Left ventricle myocardium inferior (tissue), 1 donor: ENCODE measurements around the gene CAPN5. TPM values are rescaled to one million over a fixed set of nuclear protein-coding genes. Genes with fewer than 3 reads are reported as not detected.

ENCODE experiments used
- DNase-seq: peaks from one replicate; pipeline ENCODE4 v3.0.0-alpha.2; 2020
- H3K27ac ChIP-seq: fragments of 200-600 bp; replicated peaks from 2 replicates; pipeline ENCODE4 v1.8.0; 2021
- H3K27me3 ChIP-seq: fragments of 200-600 bp; 2 replicates; pipeline ENCODE4 v1.8.0; 2021; ENCODE audit warnings: low read depth
- H3K36me3 ChIP-seq: fragments of 200-600 bp; 2 replicates; pipeline ENCODE4 v1.8.0; 2021
- H3K4me1 ChIP-seq: fragments of 200-600 bp; 2 replicates; pipeline ENCODE4 v1.8.0; 2021
- H3K4me3 ChIP-seq: fragments of 200-600 bp; 2 replicates; pipeline ENCODE4 v1.8.0; 2021; ENCODE audit warnings: mild to moderate bottlenecking, moderate library complexity
- H3K9me3 ChIP-seq: fragments of 200-600 bp; replicated peaks from 2 replicates; pipeline ENCODE4 v1.8.0; 2021
- intact Hi-C: fragments of 100-400 bp; cut with micrococcal nuclease; formaldehyde crosslinking; loops from one replicate; pipeline ENCODE4 v1.11.0; 2022
- total RNA-seq: library from RNA; stranded (reverse); fragmentation: NEBNext Ultra II Directional; extraction: Animal tissue kit (Norgen Biotek cat#: 25700); gene quantifications from one replicate; pipeline ENCODE4 v1.2.1, GENCODE V29; 2021
- TF ChIP-seq, protein P1 (sequence below): fragments of 200-600 bp; IDR thresholded peaks from 2 replicates; pipeline ENCODE4 v1.8.0; 2021; ENCODE audit warnings: antibody characterized with exemption, mild to moderate bottlenecking, borderline replicate concordance
- donor health status: DM: no; HTN: yes; CAD: no; lungs with severe emphysema.

Gene CAPN5
- total RNA-seq, 1 donor from 2014 or later, result 2.3 TPM

DNA sequence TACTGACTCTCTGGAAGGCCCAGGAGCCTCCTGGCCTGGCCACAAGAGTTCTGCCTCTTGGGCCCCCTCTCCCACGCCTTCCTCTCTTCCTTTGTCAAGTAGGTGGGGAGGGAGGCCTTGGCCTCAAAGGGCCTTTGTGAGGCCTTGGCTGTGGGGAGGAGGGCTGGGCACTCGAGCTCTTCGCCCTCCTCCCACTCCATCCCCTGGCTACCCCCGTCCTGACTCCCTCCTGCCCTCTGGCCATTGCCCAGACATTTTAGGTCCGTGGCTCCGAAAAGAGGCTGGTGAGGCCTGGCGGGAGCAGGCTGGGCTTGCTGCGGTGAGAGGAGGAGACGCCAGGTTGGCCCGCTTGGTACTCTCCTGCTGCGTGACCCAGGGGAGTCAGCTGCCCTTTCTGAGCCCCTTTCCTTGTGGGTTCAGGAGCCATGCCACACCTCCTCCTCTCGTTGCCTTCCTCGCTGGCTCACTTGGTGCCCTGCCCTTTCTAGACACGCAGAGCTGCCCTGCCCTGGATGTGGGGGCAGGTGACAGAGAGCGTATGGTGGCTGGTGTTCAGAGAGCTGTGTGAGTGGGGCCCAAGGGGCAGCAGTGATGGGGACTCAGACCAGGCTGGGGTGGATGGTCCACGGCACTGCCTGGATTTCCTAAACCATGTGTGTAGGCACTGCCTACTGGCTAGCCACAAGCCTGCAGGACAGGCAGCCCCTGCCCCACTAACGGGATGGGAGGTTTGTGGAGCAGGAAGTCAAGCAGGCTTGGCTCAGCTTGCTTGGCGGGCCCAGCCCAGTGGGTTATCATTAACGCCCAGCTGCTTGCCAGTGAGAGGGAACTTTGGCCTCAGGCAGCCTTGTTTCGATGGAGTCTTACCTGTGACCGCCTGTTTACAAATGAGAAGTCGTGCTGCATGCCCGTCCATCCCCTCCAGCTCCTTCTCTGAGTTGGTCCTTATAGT lies 20.0 kb downstream of the CAPN5 start:
- intact Hi-C loops, result no loop called here
- no peaks in the 10 kb centered on the region for H3K9me3 ChIP-seq
- TF ChIP-seq, protein P1, sequence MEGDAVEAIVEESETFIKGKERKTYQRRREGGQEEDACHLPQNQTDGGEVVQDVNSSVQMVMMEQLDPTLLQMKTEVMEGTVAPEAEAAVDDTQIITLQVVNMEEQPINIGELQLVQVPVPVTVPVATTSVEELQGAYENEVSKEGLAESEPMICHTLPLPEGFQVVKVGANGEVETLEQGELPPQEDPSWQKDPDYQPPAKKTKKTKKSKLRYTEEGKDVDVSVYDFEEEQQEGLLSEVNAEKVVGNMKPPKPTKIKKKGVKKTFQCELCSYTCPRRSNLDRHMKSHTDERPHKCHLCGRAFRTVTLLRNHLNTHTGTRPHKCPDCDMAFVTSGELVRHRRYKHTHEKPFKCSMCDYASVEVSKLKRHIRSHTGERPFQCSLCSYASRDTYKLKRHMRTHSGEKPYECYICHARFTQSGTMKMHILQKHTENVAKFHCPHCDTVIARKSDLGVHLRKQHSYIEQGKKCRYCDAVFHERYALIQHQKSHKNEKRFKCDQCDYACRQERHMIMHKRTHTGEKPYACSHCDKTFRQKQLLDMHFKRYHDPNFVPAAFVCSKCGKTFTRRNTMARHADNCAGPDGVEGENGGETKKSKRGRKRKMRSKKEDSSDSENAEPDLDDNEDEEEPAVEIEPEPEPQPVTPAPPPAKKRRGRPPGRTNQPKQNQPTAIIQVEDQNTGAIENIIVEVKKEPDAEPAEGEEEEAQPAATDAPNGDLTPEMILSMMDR, result no peak
- H3K36me3 ChIP-seq, result no peaks in the 10 kb centered on the region
- no peaks in the 10 kb centered on the region for H3K27me3 ChIP-seq
- H3K4me3 ChIP-seq, result no peak overlapping the region
- no peak overlapping the region for H3K27ac ChIP-seq
- DNase-seq, result peak; percentile 11
- H3K4me1 ChIP-seq, result peaks cover 22% of the 10 kb centered on the region

DNA sequence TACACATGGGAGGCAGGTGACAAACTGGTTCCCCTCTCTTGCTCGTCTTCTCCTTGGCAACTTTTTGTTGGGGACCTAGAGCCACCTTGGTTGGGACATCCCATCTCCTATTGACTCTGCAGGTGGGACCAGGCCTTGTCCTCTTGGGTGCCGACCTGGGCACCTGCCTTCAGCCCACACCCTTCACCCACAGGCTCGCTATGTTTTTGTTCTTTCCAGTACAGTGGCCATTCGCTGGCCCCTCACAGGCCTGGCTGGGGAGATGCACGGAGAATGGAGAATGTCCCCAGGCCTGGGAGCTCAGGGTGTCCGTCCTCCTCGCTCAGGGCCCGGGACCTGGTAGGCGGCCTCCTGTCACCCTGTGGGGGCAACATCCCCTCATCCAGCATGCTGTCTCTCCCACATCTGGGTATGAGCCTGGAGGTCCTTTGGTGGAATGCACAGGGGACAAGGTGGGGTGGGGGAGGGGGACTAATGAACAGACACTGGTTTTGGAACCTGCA lies 21.0 kb downstream of the CAPN5 start:
- TF ChIP-seq, protein P1, result no peak
- H3K4me3 ChIP-seq, result no peak overlapping the region
- DNase-seq, result no peak
- intact Hi-C loops, result loop anchor here (2.0 kb wide), 1 partner anchor 35 kb away; no protein-coding TSS in a partner anchor
- H3K36me3 ChIP-seq, result no peaks in the 10 kb centered on the region
- no peaks in the 10 kb centered on the region for H3K27me3 ChIP-seq
- H3K4me1 ChIP-seq, result peaks cover 14% of the 10 kb centered on the region
- H3K9me3 ChIP-seq, result no peaks in the 10 kb centered on the region
- no peak overlapping the region for H3K27ac ChIP-seq

DNA sequence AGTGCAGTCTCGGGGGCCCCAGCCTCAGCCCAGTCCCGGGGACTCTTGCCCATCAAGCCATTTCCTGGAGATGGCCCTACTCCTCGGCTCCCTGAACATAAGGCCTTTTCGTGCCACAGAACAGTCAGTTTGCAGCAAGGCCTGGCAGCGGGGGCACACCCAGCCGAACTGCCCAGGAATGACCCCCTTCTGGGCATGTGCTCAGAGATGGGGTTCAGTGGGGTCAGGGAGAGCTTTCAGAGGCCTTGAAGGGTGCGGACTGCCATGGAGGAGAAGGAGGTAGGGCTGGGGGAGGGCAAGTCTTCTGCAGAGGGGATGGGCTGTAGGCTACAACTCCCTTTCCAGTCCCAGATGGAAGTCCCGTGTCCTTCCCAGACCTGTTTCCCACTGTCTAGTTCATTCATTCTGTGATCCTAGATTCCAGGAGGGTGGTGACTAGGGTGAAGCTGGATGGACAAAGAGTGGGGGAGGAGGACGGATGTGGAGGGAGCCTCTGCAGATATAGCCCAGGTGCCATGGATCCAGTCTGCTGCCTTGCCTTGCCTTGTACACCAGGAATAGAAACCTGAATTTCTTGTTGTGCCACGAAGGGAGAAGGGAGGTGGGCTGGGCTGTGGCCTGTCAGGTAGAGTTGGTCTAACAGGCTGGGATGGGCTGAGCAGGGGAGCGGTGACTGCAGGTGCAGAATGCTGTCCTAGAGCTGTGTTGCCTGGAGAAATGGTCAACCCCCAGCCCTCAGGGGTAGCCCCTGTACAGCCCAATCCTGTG lies 21.6 kb downstream of the CAPN5 start:
- TF ChIP-seq, protein P1, result no peak
- intact Hi-C loops, result loop anchor here (2.0 kb wide), 1 partner anchor 36 kb away; no protein-coding TSS in a partner anchor
- peaks cover 8% of the 10 kb centered on the region for H3K4me1 ChIP-seq
- H3K36me3 ChIP-seq, result no peaks in the 10 kb centered on the region
- no peak overlapping the region for H3K4me3 ChIP-seq
- no peaks in the 10 kb centered on the region for H3K9me3 ChIP-seq
- H3K27me3 ChIP-seq, result no peaks in the 10 kb centered on the region
- no peak overlapping the region for H3K27ac ChIP-seq
- peak; percentile 9 for DNase-seq

DNA sequence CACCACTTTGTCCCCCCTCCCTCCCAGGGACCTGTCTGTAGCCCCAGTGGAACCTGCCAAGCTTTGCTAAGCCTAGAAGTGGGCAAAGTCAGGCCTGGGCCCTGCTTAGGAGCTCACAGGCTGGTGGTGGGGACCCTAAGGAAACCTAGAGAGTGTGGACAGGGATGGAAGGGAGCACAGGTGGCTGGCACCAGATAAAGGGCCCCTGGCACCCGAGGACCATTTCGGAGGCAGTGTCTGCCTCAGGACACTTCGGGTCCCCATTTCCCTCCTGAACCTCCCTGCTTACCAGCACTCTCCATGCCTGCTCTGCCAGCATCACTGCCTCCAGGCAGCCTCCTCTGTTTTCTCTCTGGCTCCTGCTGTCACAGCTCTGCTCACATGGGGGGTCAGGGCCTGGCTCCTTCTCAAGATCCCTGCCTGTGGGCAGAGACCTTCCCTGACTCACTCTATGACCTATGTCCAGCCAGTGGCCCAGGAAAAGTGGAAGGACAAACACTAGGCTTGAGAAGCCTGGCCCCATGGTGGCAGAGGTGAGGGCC lies 22.3 kb downstream of the CAPN5 start:
- no peak overlapping the region for H3K4me3 ChIP-seq
- DNase-seq, result peak; percentile 3
- intact Hi-C loops, result loop anchor here (2.0 kb wide), 1 partner anchor 36 kb away; no protein-coding TSS in a partner anchor
- peaks cover 6% of the 10 kb centered on the region for H3K4me1 ChIP-seq
- no peaks in the 10 kb centered on the region for H3K27me3 ChIP-seq
- H3K27ac ChIP-seq, result no peak overlapping the region
- TF ChIP-seq, protein P1, result no peak
- H3K36me3 ChIP-seq, result no peaks in the 10 kb centered on the region
- no peaks in the 10 kb centered on the region for H3K9me3 ChIP-seq

DNA sequence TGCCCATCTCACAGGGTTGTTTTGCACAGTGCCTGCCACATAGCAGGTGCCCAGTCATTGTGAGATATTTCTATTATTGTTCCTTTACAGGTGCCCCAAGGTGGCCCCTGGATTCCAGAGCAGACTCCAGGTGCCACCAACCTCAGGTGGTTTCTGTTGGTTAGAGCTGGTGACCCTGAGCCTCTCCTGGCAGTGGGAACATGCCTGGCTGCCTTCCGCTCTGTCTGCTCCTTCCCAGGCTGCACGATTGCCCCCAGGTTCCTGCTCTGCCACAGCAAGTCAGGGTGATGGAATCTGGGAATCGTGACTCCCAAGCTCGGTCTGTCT lies 23.2 kb downstream of the CAPN5 start:
- no peak overlapping the region for H3K27ac ChIP-seq
- H3K36me3 ChIP-seq, result no peaks in the 10 kb centered on the region
- H3K4me1 ChIP-seq, result peaks cover 6% of the 10 kb centered on the region
- H3K9me3 ChIP-seq, result no peaks in the 10 kb centered on the region
- DNase-seq, result no peak
- no peaks in the 10 kb centered on the region for H3K27me3 ChIP-seq
- TF ChIP-seq, protein P1, result no peak
- intact Hi-C loops, result no loop called here
- no peak overlapping the region for H3K4me3 ChIP-seq
